Epithelial cell of esophagus (primary cell): Measurements from ENCODE around the gene ANKMY1.

ENCODE experiments used
- DNase-seq: peaks from one replicate; pipeline ENCODE4 v3.0.0; 2010; ENCODE audit warnings: low read depth
- H3K4me3 ChIP-seq: 2 replicates; pipeline ENCODE4 v1.5.1; 2011; ENCODE audit warnings: mild to moderate bottlenecking, low read length, control low read depth
- CTCF ChIP-seq: IDR thresholded peaks from 2 replicates; pipeline ENCODE4 v1.5.1; 2011; ENCODE audit warnings: low read depth, mild to moderate bottlenecking, low read length, control low read depth, inconsistent platforms; ENCODE audit not compliant: insufficient read depth; ENCODE audit errors: missing control alignments

ANKMY1 gene

GRCh38 chr2:240503848-240504247 lies 53.9 kb downstream of the ANKMY1 start:
- TF ChIP-seq CTCF, result no peak
- H3K4me3 ChIP-seq, result no peak overlapping the region
- no peak for DNase-seq

- TF ChIP-seq CTCF, result no peak
- no peak for DNase-seq
- H3K4me3 ChIP-seq, result no peak overlapping the region
These were observed 54.4 kb downstream of the ANKMY1 start for GRCh38 chr2:240503375-240503774.

- no peak for TF ChIP-seq CTCF
- no peak for DNase-seq
These were observed 55.2 kb downstream of the ANKMY1 start for GRCh38 chr2:240502430-240503121.

GRCh38 chr2:240502059-240502429 lies 55.7 kb downstream of the ANKMY1 start:
- no peak for TF ChIP-seq CTCF
- H3K4me3 ChIP-seq, result no peak overlapping the region
- DNase-seq, result no peak

More at GRCh38 chr2:240502430-240503121, 55.2 kb downstream of the ANKMY1 start:
- H3K4me3 ChIP-seq, result no peak overlapping the region

- no peak for DNase-seq
- H3K4me3 ChIP-seq, result no peak overlapping the region
- TF ChIP-seq CTCF, result no peak
These were observed 56.2 kb downstream of the ANKMY1 start for GRCh38 chr2:240501531-240501991.

GRCh38 chr2:240500561-240501423 lies 57.0 kb downstream of the ANKMY1 start:
- H3K4me3 ChIP-seq, result no peak overlapping the region
- TF ChIP-seq CTCF, result no peak
- no peak for DNase-seq
